NCI-H1436 treated with DMSO at 0.1 percent for 48 hours (cell line): Measurements from ENCODE around the gene BMP7.
"Not testable (repeated sequence)": the region's sequence is repeated elsewhere in the genome, so short reads cannot be mapped to it uniquely, and the experiment has no call there.

Experiments
- DNase-seq: peaks from one replicate; lab custom pipeline; 2025; lab: John Stamatoyannopoulos, UW

The BMP7 gene

DNA sequence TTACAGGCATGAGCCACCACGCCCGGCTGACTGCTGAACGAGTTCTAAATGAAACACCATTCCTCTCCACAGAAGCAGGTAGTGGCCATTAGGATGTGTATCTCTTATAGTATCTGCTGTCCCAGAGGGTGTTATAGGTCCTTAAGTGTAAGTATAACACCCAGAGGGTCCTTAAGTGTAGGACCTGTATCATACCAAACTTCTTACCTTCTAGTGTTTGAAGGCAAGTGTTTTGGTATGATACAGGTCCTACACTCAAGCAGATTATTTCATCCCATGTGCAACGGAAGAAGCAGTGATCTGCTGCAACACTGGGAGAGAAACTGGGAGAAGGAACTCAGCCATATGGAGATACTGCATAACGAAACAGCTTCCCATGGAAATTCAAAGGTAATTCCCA is 17.4 kb downstream of the BMP7 start:
- DNase-seq: no peak

DNA sequence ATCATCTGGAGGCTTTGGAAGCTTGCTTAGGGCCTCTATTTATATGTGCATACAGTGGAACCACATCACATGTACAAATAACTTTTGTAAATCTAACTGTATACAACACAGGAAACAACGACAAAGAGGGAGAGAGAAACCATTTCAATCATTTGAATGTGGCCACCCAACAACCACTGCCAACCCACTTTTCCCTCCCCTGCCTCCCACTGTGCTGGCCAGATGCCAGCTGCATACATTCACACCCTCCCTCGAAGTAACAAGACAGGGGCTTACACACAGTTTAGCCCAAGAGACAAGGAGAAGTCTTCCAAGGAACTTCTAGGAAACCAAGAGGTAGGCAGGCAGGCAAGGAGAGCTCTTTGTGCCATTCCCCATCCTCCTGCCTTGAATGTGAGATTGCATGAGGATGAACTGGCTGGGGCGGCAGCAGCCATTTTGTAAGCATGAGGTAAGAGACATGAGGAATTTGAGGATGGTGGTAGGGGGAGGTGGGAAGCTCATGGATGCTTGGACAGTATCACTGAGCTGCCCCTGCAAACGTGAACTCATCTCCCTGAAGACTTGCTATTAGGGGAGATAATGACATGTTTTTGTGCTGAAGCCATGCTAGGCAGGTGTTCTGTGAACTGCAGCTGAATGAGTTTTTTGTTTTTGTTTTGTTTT is 18.2 kb downstream of the BMP7 start:
- DNase-seq: no peak

DNA sequence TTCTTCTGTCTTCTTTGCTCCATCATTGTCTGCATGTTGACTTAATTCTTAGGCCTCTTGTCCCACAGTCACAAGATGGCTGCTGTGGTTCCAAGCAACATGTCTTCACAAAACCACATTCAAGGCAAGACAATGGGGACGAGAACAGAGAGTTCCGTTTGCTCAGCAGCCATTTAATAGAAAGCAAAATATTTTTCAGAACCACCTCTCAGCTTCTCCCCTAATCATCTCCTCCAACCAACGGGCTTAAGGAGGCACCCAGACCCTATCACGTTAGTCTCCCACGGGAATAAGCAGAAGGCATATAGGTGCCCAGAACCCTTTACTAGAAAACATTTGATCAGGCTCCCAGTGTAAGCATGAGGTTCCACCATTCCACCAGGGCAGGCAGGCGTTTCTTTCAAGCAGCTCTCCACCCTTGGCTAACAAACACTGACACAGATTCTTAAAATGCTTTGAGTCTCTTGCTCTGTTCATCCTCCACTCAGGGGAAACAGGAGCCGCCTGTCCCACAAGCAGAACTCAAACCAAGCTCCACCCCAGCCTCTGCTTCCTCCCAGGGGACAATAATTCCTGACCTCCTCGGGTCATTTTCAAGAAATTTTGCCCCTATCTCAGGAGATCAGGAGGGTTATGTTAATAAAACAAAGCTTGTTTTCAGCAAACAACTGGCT is 19.0 kb downstream of the BMP7 start:
- DNase-seq: no peak

DNA sequence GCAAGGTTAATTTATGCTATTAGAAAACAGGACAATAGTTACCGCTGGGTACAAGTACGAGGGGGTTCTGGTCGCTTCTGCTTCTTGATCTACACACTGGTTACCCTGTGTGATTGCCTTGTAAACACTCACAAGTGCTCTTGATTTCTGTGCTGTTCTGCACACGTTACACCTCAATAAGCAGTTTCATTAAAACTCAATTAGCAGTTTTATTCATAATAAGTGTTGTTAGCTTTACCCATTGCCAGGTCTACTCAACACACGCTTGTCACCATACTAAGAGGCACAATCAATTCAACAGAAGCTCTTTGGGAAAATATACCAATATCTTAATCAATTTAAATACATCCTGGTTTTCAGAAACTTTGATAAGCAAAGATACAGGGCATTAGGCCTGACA is 20.4 kb downstream of the BMP7 start:
- DNase-seq: no peak

DNA sequence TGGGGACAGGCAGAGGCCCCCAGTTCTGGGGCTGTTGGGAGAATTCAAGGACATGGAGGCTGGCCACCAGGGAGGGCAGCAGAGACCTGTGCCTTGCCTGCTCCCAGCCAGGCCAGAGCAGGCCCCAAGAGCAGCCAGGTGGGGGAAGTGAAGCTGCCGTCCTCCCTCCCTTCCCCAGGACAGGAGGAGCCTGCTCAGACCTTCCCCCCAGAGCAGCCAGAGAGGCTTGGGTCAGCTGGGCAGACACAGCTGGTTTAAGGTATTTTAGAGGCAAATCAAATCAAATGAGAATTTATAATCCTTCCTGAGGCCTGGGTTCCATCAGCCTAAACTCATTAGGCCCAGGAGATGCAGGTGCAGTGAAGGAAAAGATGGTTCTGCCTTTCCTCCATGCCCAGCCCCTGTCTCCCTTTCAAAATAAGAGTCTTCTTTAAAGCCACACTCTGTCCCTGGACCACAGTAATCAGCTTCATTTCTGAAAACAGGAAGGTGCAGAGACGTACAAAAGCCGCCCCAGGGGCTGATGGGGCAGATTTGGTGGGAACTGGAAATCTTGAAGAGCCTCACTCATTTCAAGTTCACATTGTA is 21.7 kb downstream of the BMP7 start:
- DNase-seq: no peak

DNA sequence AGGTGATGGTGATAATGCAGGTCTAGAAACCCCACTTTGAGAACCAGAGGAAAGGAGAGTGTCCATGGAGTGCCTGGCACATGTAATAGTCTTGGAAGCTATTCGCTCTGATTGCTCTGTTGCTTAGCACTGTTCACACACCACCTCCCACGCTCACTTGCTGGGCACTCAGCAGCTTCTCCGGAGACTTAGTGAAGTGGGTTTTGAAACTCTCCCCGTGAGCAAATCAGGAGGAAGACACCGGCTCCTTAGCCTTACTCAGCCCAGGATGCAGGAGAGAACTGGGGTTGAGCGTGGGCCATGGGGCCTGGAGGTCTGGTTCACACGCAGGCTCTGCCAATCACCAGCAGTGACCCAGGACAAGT is 22.2 kb downstream of the BMP7 start:
- DNase-seq: no peak

DNA sequence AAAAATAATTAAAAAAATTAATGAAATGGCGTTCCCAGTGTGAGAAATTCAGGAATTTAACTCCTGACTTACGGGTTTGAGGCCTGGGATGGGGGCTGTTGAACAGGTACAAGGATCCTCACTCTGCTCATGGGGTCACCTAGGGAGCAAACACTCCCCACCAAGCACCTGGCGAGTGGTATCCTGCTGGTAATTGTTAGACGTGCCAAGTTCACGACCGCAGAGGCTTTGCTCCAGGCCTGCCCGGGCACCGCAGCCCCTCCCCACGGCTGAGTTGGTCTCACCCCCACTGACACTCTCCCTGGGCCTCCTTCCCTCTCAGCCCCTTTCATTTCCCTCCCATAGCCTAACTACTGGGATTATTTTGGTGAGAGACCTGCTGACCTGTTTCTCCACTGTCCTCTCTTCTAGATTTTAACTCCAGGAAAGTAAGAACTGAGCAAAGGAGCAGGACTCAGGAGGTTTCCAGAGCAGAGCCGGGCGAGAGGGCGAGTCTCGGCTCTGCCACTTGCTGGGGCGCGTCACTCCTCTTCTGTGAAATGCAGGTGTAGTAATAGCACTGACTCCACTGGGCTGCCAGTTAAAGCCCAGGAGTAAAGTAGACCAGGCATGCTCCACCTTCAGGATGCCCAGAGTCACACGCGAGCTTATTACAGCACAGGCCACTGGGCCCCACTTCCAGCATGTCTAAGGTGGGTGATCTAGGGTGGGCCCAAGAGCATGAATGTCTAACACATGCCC is 22.8 kb downstream of the BMP7 start:
- no peak for DNase-seq

DNA sequence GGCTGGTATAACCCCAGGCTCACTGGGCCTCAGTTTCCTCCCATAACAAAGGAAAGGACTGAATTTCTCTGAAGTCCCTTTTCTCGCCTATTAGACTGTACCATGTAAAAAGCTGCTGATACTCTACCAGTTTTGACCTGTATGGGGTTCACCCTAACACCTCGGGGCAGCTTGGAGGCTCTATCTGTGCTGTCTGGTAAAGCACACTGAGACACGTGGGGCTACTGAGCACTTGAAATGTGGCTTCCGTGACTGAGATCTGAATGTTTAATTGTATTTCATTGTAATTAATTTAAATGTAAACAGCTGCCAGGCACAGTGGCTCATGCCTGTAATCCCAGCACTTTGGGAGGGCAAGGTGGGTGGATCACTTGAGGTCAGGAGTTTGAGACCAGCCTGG is 24.0 kb downstream of the BMP7 start:
- no peak for DNase-seq

DNA sequence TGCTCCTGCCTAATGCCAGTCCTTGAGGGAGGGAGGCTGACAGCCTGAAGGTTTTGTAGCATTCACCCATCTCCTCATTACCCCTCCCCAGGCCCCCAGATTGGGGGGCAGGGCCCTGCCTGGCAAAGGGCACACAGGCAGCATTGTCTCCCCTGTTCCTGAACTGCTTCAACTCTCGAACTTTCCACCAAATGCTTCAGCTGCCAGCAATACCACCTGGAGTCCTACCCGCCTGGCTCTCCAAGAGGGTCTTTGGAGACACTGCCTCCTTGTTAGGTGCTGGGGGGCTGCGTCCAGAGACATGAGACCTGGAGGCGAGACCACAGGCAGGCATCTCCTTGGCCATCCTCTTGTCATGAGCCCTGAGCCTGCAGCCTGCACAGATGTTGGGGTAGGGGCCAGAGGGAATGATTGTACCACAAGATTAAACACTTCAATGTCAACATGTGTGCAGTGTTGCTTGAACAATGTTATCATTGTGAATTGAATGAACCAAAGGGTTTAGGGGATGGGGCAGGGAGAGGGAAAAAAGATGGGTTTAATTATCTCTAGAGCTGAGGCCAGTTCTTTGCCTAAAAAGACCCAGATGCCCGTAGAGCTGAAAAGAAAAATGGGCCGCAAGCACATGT is 25.0 kb downstream of the BMP7 start:
- no peak for DNase-seq

DNA sequence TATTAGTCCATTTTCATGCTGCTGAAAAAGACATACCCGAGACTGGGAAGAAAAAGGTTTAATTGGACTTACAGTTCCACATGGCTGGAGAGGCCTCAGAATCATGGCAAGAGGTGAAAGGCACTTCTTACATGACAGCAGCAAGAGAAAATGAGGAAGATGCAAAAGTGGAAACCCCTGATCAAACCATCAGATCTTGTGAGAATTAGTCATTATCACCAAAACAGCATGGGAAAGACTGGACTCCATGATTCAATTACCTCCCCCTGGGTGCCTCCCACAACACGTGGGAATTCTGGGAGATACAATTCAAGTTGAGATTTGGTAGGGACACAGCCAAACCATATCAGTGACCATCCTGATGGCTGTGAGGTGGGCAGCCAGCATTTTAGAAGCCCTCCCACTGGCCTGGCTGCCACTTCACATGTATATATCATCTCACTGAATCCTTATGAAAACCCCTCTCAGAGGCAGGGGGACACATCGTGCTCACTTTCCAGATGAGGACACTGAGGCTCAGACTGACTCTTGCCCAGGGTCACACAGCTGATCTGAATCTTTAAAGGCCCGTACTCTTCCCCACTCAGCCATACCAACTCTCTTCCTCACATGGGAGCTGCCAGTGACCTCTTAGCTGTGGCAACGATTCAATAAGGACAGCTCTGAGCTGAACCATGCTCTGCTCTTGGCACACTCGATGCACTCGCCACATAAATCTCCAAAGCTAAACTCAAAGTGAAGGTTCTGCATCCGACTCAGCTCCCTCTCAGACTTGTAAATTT is 25.7 kb downstream of the BMP7 start:
- no peak for DNase-seq

DNA sequence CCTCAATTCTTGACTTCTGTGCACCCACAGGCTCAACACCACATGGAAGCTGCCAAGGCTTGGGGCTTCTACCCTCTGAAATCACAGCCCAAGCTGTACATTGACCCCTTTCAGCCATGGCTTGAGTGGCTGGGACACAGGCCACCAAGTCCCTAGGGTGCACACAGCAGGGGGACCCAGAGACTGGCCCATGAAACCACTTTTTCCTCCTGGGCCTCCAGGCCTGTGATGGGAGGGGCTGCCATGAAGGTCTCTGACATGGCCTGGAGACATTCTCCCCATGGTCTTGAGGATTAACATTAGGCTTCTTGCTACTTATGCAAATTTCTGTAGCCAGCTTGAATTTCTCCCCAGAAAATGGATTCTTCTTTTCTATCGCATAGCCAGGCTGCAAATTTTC is 26.7 kb downstream of the BMP7 start:
- DNase-seq: not testable (repeated sequence)

DNA sequence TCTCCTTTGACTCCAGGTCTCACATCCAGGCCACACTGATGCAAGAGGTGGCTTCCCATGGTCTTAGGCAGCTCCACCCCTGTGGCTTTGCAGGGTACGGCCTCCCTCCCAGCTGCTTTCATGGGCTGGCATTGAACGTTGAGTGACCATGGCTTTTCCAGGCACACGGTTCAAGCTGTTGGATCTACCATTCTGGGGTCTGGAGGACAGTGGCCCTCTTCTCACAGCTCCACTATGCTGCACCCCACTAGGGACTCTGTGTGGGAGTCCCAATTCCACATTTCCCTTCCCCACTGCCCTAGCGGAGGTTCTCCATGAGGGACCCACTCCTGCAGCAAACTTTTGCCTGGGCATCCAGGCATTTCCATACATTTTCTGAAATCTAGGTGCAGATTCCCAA is 27.1 kb downstream of the BMP7 start:
- DNase-seq: not testable (repeated sequence)

DNA sequence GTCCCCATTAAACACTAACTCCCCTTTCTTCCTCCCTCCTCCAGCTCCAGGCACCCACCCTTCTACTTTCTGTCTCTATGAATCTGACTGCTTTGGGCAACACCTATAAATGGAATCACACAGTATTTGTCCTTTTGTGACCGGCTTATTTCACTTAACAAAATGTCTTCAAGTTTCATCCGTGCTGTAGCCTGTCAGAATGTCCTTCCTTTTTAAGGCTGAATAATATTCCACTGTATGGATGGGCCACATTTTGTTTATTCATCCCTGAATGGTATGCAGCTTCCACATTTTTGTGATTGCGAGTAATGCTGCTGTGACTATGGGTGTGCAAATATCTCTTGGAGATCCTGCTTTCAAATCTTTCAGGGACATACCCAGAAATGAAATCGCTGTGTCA is 28.4 kb downstream of the BMP7 start:
- no peak for DNase-seq

DNA sequence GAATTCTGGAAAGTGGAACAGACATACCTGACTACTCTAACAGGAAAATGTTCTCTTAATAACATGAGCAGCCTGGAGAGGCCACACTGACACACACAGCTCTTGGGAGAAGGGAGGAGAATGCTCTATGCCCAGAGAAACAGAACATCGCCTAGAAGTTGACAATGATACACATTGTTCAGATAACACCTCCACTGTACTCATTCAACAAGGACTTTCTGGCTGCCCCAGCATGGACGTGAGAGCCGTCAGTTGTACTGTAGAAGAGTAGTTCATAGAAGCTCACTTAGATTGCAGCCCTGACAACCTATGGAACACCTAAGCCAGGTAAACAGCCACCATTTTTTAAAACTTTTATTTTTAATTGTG is 28.9 kb downstream of the BMP7 start:
- no peak for DNase-seq

DNA sequence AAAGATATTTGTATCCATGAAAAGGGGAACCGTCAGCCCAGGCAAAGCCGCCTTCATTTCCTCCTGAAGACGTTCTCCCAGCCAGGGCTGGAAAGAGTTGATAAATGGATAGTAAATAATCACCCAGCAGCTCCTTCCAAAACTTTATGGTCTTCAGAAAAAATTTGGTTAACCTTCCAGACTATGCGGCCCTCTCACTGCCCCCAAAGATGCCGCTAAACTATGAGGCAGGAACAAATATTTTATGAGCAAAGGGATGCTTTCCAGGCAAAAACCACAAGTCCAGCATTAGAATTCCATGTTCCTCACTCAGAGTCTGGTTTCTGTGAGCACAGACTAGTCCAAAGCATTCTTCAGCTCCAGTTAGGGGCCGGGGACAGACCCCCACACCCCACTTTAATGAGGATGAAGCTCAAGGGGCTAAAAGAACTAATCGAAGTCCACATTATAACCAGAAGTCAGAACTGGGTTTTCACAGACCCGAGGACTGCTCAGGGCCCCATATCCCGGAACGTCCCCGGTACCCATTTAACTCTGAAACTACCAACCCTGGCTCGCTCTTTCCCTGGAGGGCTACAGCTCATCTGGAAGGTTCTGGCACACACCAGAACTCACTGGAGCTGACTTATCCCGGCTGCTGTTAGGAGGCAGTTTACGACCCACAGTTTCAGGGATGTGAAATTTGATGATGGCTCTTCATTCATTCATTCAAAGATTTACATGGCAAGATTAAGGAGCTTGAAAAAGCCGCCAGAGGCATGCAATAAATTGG is 29.4 kb downstream of the BMP7 start:
- DNase-seq: no peak

DNA sequence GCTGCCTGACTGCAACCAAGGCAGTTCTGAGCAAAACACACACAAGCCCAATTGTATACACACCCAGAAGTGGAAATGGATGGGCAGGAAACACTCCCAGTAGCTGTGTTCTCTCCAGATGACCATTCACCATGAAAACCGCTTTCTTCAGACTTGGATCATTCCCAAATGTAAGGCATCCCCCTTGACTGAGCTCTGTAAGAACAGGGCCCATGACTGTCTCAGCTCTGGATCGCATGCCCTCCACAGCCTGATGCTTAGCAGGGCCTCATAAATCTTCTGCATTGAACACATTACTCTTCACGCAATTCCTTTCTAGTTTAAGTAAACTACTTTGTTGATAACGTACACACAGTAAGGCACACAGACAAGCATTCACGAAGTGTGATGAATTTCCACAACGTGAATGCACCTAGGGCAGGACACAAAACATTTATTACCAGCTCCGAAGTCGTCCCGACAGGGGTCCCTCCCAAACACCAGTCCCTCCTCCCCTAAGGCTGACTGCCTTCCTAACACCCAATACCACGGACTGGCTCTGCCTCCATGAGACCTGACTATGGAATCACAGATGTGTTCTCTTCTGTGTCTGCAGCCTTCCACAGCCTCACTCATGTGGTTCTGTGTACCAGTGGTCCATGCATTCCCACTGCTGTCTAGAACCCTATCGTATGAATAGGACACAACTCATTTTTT is 31.7 kb downstream of the BMP7 start:
- DNase-seq: no peak

DNA sequence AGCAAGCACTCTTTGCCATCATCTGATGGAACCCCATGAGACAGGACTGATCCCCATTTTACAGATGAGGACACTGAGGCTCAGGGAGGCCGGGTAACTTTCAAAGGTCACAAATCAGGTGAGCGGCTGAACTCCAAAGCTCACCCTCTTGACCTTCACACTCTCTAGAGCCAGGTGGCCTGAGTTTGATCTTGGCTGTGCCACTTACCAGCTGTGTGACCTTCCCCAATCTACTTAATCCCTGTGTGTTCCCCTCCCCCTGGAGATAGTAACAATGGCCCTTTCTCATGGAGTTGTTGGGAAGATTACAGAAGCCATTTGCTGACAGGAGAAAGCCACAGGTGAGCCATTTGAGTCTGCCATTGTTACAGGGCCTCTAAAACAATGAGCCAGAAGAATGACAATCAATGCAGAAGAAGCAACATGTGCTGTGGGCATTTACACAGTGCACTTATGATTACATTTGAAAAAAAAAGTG is 34.5 kb downstream of the BMP7 start:
- no peak for DNase-seq

DNA sequence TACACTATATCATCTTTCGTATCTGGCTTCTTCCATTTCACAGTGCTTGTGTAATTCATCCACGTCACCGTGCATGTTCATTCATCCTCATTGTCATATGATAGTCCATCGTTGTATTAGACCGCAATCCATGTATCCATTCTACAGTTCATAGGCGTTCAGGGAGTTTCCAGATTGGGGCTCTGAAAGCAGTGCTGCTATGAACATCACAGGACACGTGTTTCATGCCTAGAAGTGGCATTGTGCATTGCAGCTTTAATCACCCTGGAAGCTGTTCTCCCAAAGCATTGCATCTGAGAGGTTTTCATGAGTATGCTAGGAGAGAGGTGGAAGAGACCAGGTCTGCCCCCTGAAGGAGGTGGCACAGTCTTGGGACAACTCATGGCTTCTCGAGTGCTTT is 35.3 kb downstream of the BMP7 start:
- DNase-seq: no peak

DNA sequence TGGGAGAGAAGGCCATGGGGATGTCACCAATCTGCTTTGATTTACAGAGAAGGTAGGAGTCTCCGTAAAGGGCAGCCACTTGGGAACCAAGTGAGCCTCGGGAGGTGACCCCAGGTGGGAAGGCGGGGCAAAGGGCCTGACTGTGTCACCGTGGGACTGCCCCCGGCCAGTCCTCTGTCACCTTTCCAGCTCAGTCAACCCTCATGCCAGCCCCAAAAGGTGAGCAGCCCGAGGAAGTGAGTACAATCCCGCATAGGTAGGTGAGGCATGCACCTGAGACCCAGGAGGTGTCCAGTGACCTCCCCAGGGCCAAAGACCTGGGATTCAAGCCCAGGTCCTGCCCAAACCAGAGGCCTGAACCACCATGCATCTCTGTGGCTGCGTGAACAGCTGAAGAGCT is 36.2 kb downstream of the BMP7 start:
- DNase-seq: no peak

DNA sequence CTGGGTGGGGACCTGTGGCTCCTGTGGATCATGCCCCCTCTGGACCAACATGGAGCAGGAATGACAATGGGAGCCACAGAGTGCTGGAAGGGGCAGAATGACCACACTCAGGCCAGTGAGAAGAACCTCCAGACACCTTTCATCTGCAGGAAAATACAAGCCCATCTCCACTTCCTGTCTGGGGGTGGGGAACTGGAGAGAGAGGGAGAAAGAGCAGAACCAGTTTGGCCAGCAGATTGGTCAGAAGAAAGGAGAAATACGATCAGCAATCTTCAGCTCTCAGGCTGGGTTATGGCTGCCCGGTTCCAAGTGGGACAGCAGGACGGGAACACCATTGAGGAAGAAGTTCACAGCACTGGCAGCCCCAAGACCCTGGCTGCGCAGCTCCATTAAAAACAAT is 37.0 kb downstream of the BMP7 start:
- DNase-seq: no peak
